ENCODE results near the gene ITGAV. TPM values are rescaled to one million over a fixed set of nuclear protein-coding genes. Genes with fewer than 3 reads are reported as not detected.
A peak's percentile ranks its signal among the peaks of the same experiment; 100 is the strongest.

ITGAV gene
- total RNA-seq, 4 donors from 2014 or later: 66.7 to 132 (median 87.2) TPM

DNA sequence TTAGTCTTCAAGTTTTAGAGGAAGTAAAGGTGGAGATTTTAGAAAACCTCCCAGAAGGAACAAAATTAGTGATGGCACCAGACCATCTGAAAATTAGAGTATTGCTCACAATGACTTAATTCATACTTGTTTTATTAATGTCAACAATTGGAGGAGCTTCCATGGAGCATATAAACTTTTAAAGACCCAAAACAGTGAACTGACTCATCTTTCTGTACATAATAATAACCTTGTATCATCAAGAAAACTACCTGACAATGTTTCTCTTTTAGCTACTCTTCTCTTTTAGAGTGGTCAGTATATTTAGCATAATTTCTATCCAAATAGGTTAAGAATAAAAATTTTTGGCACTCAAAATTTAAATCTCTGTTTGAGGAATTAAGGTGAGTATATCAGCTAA, 7.2 kb upstream of the ITGAV start:
- H3K9me3 ChIP-seq: no peaks in the 10 kb centered on the region
- H3K4me3 ChIP-seq: no peak overlapping the region
- H3K27me3 ChIP-seq: no peaks in the 10 kb centered on the region
- no peak overlapping the region for H3K27ac ChIP-seq
- TF ChIP-seq POLR2A (IDR thresholded peaks at IDR 0.05) (no peak), EP300 (IDR thresholded peaks at IDR 0.05) (no peak)
- DNase-seq (ENCODE audit: low spot score in 2 of 2): no peak
- H3K36me3 ChIP-seq: no peaks in the 10 kb centered on the region
- no peaks in the 10 kb centered on the region for H3K4me1 ChIP-seq

DNA sequence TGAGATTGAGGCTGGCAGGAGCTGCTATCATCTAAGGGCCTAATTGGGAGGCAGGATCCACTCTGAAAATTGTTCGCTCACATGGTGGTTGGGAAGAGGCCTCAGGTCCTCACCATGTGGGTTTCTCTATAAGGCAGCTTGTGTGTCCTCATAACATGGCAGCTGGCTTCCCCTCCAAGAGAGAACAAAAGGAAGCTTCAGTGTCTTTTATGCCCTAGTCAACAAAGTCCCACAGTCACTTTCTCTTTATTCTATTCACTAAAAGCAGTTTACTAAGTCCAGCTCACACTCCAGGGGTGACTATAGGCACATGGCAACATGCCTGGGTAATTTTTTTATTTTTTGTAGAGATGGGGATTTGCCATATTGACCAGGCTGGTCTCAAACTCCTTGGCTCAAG, 5.8 kb upstream of the ITGAV start:
- no peak overlapping the region for H3K4me3 ChIP-seq
- H3K36me3 ChIP-seq: no peaks in the 10 kb centered on the region
- TF ChIP-seq POLR2AphosphoS5 (IDR thresholded peaks at IDR 0.05) (no peak), EP300 (IDR thresholded peaks at IDR 0.05) (no peak), POLR2A (IDR thresholded peaks at IDR 0.05) (no peak)
- TF ChIP-seq, protein P1, sequence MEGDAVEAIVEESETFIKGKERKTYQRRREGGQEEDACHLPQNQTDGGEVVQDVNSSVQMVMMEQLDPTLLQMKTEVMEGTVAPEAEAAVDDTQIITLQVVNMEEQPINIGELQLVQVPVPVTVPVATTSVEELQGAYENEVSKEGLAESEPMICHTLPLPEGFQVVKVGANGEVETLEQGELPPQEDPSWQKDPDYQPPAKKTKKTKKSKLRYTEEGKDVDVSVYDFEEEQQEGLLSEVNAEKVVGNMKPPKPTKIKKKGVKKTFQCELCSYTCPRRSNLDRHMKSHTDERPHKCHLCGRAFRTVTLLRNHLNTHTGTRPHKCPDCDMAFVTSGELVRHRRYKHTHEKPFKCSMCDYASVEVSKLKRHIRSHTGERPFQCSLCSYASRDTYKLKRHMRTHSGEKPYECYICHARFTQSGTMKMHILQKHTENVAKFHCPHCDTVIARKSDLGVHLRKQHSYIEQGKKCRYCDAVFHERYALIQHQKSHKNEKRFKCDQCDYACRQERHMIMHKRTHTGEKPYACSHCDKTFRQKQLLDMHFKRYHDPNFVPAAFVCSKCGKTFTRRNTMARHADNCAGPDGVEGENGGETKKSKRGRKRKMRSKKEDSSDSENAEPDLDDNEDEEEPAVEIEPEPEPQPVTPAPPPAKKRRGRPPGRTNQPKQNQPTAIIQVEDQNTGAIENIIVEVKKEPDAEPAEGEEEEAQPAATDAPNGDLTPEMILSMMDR (IDR thresholded peaks at IDR 0.05): no peak
- 87% methylated on average over 1 of the region's 1 CpG for WGBS
- H3K4me1 ChIP-seq: peaks cover 6% of the 10 kb centered on the region
- H3K27ac ChIP-seq: no peak overlapping the region
- H3K9me3 ChIP-seq: no peaks in the 10 kb centered on the region
- DNase-seq (ENCODE audit: low spot score in 2 of 2): no peak
- H3K27me3 ChIP-seq: no peaks in the 10 kb centered on the region

DNA sequence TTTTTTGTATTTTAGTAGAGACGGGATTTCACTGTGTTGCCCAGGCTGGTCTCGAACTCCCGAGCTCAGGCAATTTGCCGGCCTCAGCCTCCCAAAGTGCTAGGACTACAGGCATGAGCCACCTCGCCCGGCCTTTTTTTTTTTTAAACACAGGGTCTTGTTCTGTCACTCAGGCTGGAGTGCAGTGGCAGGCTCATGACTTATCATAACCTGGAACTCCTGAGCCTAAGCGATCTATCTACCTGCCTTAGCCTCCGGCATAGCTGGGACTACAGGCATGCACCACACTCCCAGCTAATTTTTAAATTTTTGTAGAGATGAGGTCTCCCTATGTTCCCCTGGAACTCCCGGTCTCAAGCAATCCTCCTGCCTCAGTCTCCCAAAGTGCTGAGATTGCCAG, 1.4 kb upstream of the ITGAV start:
- Histone ChIP-seq H3K9me3 (no peaks in the 10 kb centered on the region), H3K4me3 (no peak overlapping the region), H3K36me3 (no peaks in the 10 kb centered on the region), H3K27ac (no peak overlapping the region), H3K27me3 (no peaks in the 10 kb centered on the region), H3K4me1 (peaks cover 27% of the 10 kb centered on the region)
- WGBS: 83% methylated on average over 9 of the region's 9 CpGs
- no peak for TF ChIP-seq POLR2A (IDR thresholded peaks at IDR 0.05)
- TF ChIP-seq POLR2AphosphoS5 (IDR thresholded peaks at IDR 0.05): no peak
- TF ChIP-seq, protein P1 (IDR thresholded peaks at IDR 0.05): no peak
- no peak for TF ChIP-seq EP300 (IDR thresholded peaks at IDR 0.05)
- DNase-seq (ENCODE audit: low spot score in 2 of 2): no peak

DNA sequence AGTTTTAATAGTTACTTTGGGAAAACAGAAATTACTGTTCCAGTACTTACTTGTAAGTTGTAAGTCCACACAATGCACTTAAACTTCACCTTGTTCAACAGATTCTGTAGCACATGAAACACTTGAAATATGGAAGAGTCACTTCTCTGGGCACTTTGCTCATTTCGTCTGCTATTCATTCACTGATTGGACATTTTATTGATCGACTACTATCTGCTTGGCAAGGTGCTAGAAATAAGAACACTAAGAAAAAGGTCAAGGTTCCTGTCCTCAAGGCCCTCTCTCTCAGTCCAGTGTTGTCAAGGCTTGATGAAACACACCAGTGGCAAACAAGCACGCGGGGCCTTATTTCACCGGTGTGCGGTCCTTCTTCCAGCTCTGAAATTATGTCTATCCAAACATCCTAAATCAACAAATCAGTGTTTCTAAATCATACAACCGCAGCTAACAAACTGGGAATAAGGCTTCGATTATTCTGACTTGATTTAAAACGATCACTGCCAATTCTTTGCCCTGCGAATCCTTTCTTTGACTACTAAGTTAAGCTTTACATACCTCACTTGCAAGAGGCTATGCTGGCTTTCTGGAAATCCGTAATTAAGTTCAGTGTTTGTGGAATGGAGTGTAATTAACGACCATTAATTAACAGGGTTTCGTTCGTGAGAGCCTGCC, 780 bp upstream of the ITGAV start:
- Histone ChIP-seq H3K27ac (peak overlapping the region; percentile 97), H3K4me1 (peaks cover 31% of the 10 kb centered on the region), H3K36me3 (no peaks in the 10 kb centered on the region), H3K9me3 (no peaks in the 10 kb centered on the region), H3K4me3 (peak overlapping the region; percentile 98), H3K27me3 (no peaks in the 10 kb centered on the region)
- no peak for TF ChIP-seq EP300 (IDR thresholded peaks at IDR 0.05)
- no peak for TF ChIP-seq POLR2AphosphoS5 (IDR thresholded peaks at IDR 0.05)
- TF ChIP-seq, protein P1 (IDR thresholded peaks at IDR 0.05): no peak
- no peak for TF ChIP-seq POLR2A (IDR thresholded peaks at IDR 0.05)
- WGBS: 14% methylated on average over 14 of the region's 14 CpGs
- no peak for DNase-seq (ENCODE audit: low spot score in 2 of 2)

DNA sequence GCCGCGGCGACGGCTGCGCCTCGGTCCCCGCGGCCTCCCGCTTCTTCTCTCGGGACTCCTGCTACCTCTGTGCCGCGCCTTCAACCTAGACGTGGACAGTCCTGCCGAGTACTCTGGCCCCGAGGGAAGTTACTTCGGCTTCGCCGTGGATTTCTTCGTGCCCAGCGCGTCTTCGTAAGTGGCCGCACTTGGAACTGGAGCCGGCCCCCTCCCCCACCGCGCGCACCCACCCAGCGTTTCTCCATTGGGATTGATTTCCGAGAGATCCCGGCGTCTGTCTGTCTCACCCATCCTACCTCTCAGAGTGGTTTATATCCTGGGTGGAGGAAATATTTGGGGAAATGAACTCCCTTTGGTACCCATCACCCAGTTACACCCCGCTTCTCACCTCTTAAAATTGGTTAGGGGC, 498 bp downstream of the ITGAV start:
- no peaks in the 10 kb centered on the region for H3K27me3 ChIP-seq
- H3K9me3 ChIP-seq: no peaks in the 10 kb centered on the region
- H3K36me3 ChIP-seq: no peaks in the 10 kb centered on the region
- peak overlapping the region; percentile 97 for H3K27ac ChIP-seq
- DNase-seq (ENCODE audit: low spot score in 2 of 2): peak; percentile 69 to 79
- WGBS: 0% methylated on average over 20 of the region's 32 CpGs
- peaks cover 39% of the 10 kb centered on the region for H3K4me1 ChIP-seq
- H3K4me3 ChIP-seq: peak overlapping the region; percentile 98
- no peak for TF ChIP-seq EP300 (IDR thresholded peaks at IDR 0.05)
- no peak for TF ChIP-seq POLR2A (IDR thresholded peaks at IDR 0.05)
- TF ChIP-seq, protein P1 (IDR thresholded peaks at IDR 0.05): no peak
- TF ChIP-seq POLR2AphosphoS5 (IDR thresholded peaks at IDR 0.05): no peak

Data from suprapubic skin (tissue), 4 donors.